Caco-2 (cell line): ENCODE results near the gene BTBD9. TPM values are rescaled to one million over a fixed set of nuclear protein-coding genes. Genes with fewer than 3 reads are reported as not detected.

ENCODE experiments used
- BruUV-seq: library from RNA; stranded (reverse); fragments of 400-500 nt; replicated peaks from 2 replicates; lab custom pipeline; 2021; lab: Mats Ljungman, UMichigan
- CTCF ChIA-PET: fragments of 300-600 bp; sonication (Branson Sonifier 250); formaldehyde crosslinking; loops from one replicate; lab custom pipeline; 2022; ENCODE audit warnings: antibody characterized with exemption; lab: Charles Lee
- POLR2A ChIA-PET: fragments of 300-600 bp; sonication (Branson Sonifier 250); formaldehyde crosslinking; loops from one replicate; lab custom pipeline; 2022; ENCODE audit warnings: antibody characterized with exemption; lab: Charles Lee
- DNase-seq, 2 experiments: peaks; one replicate each; pipeline versions ENCODE4 v3.0.0 to v3.0.0-alpha.2; 2020 to 2022
- H3K27me3 ChIP-seq: replicated peaks from 2 replicates; pipeline ENCODE4 v1.6.0; 2011; ENCODE audit warnings: low read length; ENCODE audit not compliant: control insufficient read depth, insufficient read depth
- H3K36me3 ChIP-seq: 2 replicates; pipeline ENCODE4 v1.5.1; 2011; ENCODE audit warnings: low read length; ENCODE audit not compliant: control insufficient read depth, insufficient read depth
- H3K4me1 ChIP-seq: fragments of 250-450 bp; sonication (Bioruptor Pico); 2 replicates; pipeline ENCODE4 v1.5.1; 2020; ENCODE audit warnings: mild to moderate bottlenecking
- H3K4me3 ChIP-seq: 2 replicates; pipeline ENCODE4 v1.5.1; 2011; ENCODE audit warnings: low read depth, mild to moderate bottlenecking, control low read depth, low read length
- H3K9me3 ChIP-seq: fragments of 250-450 bp; sonication (Bioruptor Pico); 2 replicates; pipeline ENCODE4 v1.5.1; 2020; ENCODE audit warnings: mild to moderate bottlenecking, moderate library complexity
- H3K27ac Mint-ChIP-seq: one replicate; pipeline ENCODE4 v1.8.0; 2022; ENCODE audit warnings: mixed read lengths; ENCODE audit not compliant: unreplicated experiment
- H3K27me3 Mint-ChIP-seq: one replicate; pipeline ENCODE4 v1.8.0; 2022; ENCODE audit warnings: mixed read lengths; ENCODE audit not compliant: insufficient read depth, unreplicated experiment
- H3K36me3 Mint-ChIP-seq: one replicate; pipeline ENCODE4 v1.8.0; 2022; ENCODE audit warnings: mild to moderate bottlenecking, mixed read lengths; ENCODE audit not compliant: insufficient read depth, unreplicated experiment
- H3K4me1 Mint-ChIP-seq: one replicate; pipeline ENCODE4 v1.8.0; 2022; ENCODE audit warnings: low read depth, mixed read lengths; ENCODE audit not compliant: unreplicated experiment
- H3K4me3 Mint-ChIP-seq: one replicate; pipeline ENCODE4 v1.8.0; 2022; ENCODE audit warnings: mild to moderate bottlenecking, moderate library complexity, mixed read lengths; ENCODE audit not compliant: unreplicated experiment
- H3K9me3 Mint-ChIP-seq: one replicate; pipeline ENCODE4 v1.8.0; 2022; ENCODE audit warnings: mixed read lengths; ENCODE audit not compliant: unreplicated experiment
- intact Hi-C: fragments of 100-400 bp; cut with micrococcal nuclease; formaldehyde crosslinking; loops from one replicate; pipeline ENCODE4 v1.10.0; 2022; ENCODE audit not compliant: unreplicated experiment
- total RNA-seq: library from RNA; stranded (reverse); gene quantifications from 2 replicates; pipeline ENCODE4 v1.2.3, GENCODE V29; 2022
- TF ChIP-seq, protein P1 (sequence below), 2 experiments: fragments of 200-600 bp in 1 of 2; IDR thresholded peaks; 1 replicate in 1 of 2; 2 replicates in 1 of 2; pipeline versions ENCODE4 v1.5.1 to v1.8.0; 2011 to 2022; ENCODE audit warnings: antibody characterized with exemption in 1 of 2, control low read depth in 1 of 2, inconsistent platforms in 1 of 2, low read depth in 1 of 2, low read length in 1 of 2, mild to moderate bottlenecking in 1 of 2, moderate library complexity in 1 of 2; ENCODE audit not compliant: insufficient read depth in 1 of 2, severe bottlenecking in 1 of 2, unreplicated experiment in 1 of 2

Gene BTBD9
- total RNA-seq, 1 experiment from 2014 or later, result 19.6 TPM

DNA sequence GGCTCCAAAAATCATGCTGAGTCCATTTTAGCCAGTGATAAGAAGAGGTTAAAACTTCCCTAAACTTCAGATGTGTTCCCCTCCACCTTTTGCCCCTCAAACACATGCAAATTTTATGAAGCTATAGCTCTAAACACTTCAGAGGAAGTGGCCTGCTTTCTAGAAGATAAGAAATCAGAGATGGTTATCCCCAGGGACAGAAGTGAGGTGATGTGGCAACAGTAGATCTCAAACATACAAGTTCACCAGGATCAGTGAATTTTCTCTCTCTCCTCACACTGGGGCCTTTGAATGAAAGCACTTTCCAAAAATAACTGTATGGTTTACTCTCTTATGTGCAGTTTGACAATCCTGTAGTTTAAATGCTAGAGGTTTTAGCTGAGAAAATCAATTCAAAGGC, 332.0 kb downstream of the BTBD9 start:
- H3K4me3 Mint-ChIP-seq, result no peak overlapping the region
- Histone ChIP-seq H3K9me3 (no peaks in the 10 kb centered on the region), H3K27me3 (no peaks in the 10 kb centered on the region), H3K4me1 (0 out of 2 replicates have a peak, but pooled peaks cover 7% of the 10 kb centered on the region), H3K36me3 (no peaks in the 10 kb centered on the region), H3K4me3 (no peak overlapping the region)
- no peak for DNase-seq
- TF ChIP-seq, protein P1, sequence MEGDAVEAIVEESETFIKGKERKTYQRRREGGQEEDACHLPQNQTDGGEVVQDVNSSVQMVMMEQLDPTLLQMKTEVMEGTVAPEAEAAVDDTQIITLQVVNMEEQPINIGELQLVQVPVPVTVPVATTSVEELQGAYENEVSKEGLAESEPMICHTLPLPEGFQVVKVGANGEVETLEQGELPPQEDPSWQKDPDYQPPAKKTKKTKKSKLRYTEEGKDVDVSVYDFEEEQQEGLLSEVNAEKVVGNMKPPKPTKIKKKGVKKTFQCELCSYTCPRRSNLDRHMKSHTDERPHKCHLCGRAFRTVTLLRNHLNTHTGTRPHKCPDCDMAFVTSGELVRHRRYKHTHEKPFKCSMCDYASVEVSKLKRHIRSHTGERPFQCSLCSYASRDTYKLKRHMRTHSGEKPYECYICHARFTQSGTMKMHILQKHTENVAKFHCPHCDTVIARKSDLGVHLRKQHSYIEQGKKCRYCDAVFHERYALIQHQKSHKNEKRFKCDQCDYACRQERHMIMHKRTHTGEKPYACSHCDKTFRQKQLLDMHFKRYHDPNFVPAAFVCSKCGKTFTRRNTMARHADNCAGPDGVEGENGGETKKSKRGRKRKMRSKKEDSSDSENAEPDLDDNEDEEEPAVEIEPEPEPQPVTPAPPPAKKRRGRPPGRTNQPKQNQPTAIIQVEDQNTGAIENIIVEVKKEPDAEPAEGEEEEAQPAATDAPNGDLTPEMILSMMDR (IDR thresholded peaks at IDR 0.05; ENCODE audit: insufficient read depth in 1 of 2, low read depth in 1 of 2, low read length in 1 of 2, severe bottlenecking in 1 of 2, unreplicated experiment in 1 of 2), result no peak
- no peaks in the 10 kb centered on the region for H3K27me3 Mint-ChIP-seq
- intact Hi-C loops, result no loop called here
- no peaks in the 10 kb centered on the region for H3K4me1 Mint-ChIP-seq
- no peaks in the 10 kb centered on the region for H3K9me3 Mint-ChIP-seq
- CTCF ChIA-PET, result no interaction called here
- no peak overlapping the region for H3K27ac Mint-ChIP-seq
- no TSS peak for BruUV-seq
- no peaks in the 10 kb centered on the region for H3K36me3 Mint-ChIP-seq
- POLR2A ChIA-PET, result no interaction called here

DNA sequence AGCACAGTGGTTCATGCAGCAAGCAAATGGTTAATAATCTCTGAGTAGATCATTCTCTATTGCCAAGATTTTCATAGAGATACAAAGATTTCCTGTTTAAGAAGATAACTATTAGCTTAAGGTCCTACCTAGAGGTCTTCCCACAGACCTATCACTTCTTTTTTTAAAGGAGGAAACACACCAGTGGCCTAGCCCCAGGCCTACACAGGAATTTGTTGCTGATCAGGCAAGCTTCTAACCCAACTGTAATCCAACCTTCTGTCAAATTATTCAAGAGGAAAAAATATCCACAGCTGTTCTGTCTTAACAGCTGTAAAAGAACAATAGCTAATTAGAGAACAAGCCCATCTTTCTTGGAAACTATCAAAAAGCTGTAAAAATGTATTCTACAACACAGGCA, 332.8 kb downstream of the BTBD9 start:
- Histone ChIP-seq H3K36me3 (no peaks in the 10 kb centered on the region), H3K27me3 (no peaks in the 10 kb centered on the region), H3K4me3 (no peak overlapping the region), H3K9me3 (no peaks in the 10 kb centered on the region), H3K4me1 (0 out of 2 replicates have a peak, but pooled peaks cover 7% of the 10 kb centered on the region)
- Mint-ChIP-seq H3K36me3 (no peaks in the 10 kb centered on the region), H3K4me3 (no peak overlapping the region), H3K27me3 (no peaks in the 10 kb centered on the region), H3K4me1 (no peaks in the 10 kb centered on the region), H3K9me3 (no peaks in the 10 kb centered on the region), H3K27ac (no peak overlapping the region)
- TF ChIP-seq, protein P1 (IDR thresholded peaks at IDR 0.05; ENCODE audit: insufficient read depth in 1 of 2, low read depth in 1 of 2, low read length in 1 of 2, severe bottlenecking in 1 of 2, unreplicated experiment in 1 of 2), result no peak
- BruUV-seq, result no TSS peak
- ChIA-PET CTCF (no interaction called here), POLR2A (no interaction called here)
- DNase-seq, result no peak
- intact Hi-C loops, result no loop called here

DNA sequence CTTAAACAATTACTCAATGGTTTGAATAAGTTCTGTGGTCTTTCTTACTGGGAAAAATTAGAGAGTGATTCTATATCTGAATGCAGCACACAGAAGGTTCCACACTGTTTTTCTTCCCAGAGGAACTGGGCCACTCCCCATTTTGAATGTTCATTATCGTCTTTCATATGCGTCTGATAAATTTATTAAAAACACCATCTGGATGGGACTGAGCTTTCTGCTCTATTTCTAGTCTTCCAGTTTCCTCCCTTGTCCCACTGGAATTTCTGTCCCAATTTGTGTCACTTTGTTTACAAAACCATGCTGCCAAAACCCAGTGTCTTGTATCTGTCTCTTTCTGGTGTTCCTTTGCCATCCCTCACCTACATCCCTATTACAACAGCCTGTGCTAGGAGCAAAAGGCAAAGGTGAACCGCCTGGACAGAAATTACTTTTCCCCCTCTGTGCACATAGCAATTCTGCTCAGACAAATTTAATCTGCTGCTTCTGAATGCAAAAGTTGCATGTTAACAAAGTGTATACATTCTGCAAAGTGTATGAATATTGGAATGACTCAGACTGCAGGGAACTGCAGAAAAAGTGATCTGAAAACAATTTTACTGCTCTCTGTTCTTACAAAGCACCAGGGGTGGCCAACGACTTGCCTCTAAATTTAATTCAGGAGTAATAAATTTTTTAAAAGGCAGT, 333.6 kb downstream of the BTBD9 start:
- TF ChIP-seq, protein P1 (IDR thresholded peaks at IDR 0.05; ENCODE audit: insufficient read depth in 1 of 2, low read depth in 1 of 2, low read length in 1 of 2, severe bottlenecking in 1 of 2, unreplicated experiment in 1 of 2), result no peak
- ChIA-PET POLR2A (no interaction called here), CTCF (no interaction called here)
- H3K4me1 ChIP-seq, result 0 out of 2 replicates have a peak, but pooled peaks cover 7% of the 10 kb centered on the region
- H3K36me3 ChIP-seq, result no peaks in the 10 kb centered on the region
- Mint-ChIP-seq H3K36me3 (no peaks in the 10 kb centered on the region), H3K27ac (no peak overlapping the region), H3K27me3 (no peaks in the 10 kb centered on the region), H3K9me3 (no peaks in the 10 kb centered on the region), H3K4me1 (no peaks in the 10 kb centered on the region), H3K4me3 (no peak overlapping the region)
- no peak overlapping the region for H3K4me3 ChIP-seq
- DNase-seq, result no peak
- intact Hi-C loops, result no loop called here
- no TSS peak for BruUV-seq
- H3K9me3 ChIP-seq, result no peaks in the 10 kb centered on the region
- H3K27me3 ChIP-seq, result no peaks in the 10 kb centered on the region
